WI38 (cell line): Measurements from ENCODE around the gene EMSY.
"Not testable (repeated sequence)": the region's sequence is repeated elsewhere in the genome, so short reads cannot be mapped to it uniquely, and the experiment has no call there.

Experiments used
- H3K4me3 ChIP-seq: 2 replicates; pipeline ENCODE4 v1.5.1; 2011; ENCODE audit warnings: low read depth, mild to moderate bottlenecking, control low read depth, low read length
- TF ChIP-seq, protein P1 (sequence below): IDR thresholded peaks from 2 replicates; pipeline ENCODE4 v1.5.1; 2012; ENCODE audit warnings: low read depth, mild to moderate bottlenecking, control low read depth, low read length

The EMSY gene

GRCh38 chr11:76566811-76567210 is 122.0 kb downstream of the EMSY start:
- no peak overlapping the region for H3K4me3 ChIP-seq
- TF ChIP-seq, protein P1, sequence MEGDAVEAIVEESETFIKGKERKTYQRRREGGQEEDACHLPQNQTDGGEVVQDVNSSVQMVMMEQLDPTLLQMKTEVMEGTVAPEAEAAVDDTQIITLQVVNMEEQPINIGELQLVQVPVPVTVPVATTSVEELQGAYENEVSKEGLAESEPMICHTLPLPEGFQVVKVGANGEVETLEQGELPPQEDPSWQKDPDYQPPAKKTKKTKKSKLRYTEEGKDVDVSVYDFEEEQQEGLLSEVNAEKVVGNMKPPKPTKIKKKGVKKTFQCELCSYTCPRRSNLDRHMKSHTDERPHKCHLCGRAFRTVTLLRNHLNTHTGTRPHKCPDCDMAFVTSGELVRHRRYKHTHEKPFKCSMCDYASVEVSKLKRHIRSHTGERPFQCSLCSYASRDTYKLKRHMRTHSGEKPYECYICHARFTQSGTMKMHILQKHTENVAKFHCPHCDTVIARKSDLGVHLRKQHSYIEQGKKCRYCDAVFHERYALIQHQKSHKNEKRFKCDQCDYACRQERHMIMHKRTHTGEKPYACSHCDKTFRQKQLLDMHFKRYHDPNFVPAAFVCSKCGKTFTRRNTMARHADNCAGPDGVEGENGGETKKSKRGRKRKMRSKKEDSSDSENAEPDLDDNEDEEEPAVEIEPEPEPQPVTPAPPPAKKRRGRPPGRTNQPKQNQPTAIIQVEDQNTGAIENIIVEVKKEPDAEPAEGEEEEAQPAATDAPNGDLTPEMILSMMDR: no peak

- TF ChIP-seq, protein P1: no peak
- H3K4me3 ChIP-seq: no peak overlapping the region
Measured at GRCh38 chr11:76567261-76567660, 122.4 kb downstream of the EMSY start.

DNA sequence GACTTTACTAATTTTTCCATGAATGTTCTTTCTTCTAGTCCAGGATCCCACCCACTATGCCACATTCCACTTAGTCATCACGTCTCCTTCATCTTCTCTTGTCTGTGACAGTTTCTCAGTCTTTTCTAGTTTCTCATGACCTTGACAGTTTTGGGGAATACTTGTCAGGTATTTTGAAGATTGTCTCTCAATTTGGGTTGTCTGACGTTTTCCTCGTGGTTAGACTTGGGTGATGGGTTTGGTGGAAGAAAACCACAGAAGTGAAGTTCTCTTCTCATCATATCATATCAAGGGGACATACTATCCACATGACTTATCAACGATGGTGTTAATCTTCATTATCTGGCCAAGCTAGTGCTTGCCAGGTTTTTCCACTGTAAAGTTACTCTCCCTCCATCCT is 123.3 kb downstream of the EMSY start:
- no peak overlapping the region for H3K4me3 ChIP-seq
- TF ChIP-seq, protein P1: no peak

DNA sequence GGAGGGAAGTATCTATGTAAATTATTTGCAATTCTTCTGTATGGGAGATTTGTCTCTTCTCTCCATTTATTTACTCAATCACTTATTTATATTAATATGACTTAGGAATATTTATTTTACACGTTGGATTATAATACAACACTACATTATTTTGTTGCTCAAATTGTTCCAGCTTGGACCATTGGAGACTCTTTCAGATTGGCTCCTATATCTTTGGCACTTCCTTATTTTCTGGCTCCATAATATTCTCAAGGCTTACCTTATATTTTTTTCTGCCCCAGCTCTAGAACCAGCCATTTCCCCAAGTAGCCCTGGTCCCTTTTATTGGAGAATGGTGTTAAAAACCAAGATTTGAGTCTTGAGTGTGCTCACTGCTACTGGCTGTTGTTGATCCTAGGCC is 123.8 kb downstream of the EMSY start:
- no peak overlapping the region for H3K4me3 ChIP-seq
- TF ChIP-seq, protein P1: no peak

GRCh38 chr11:76572181-76572875 is 127.5 kb downstream of the EMSY start:
- H3K4me3 ChIP-seq: not testable (repeated sequence)

DNA sequence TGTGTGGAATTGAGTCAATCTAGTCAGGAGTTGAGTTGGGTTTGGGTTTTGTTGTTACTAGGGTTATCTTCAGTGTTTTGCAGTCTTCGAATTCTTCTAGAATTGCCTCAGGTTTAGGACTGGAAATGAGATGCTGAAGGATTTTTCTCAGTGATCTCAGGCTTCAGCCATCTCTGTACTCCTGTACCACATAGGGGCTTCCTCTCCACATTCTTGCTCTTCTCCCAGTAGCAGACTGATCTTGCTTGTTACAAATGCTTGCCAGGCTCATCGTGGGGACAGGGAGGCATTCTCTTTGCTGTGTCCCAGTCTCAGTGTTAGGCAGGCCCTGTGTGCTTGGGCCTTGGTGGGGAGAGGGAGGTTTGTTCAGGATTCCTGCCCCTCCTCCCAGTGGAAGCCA is 129.6 kb downstream of the EMSY start:
- TF ChIP-seq, protein P1: no peak
- H3K4me3 ChIP-seq: no peak overlapping the region

- TF ChIP-seq, protein P1: no peak
- H3K4me3 ChIP-seq: no peak overlapping the region
Measured at GRCh38 chr11:76574879-76575278, 130.1 kb downstream of the EMSY start.
